Measurements from ENCODE around the gene TCF7L2. TPM values are rescaled to one million over a fixed set of nuclear protein-coding genes. Genes with fewer than 3 reads are reported as not detected.

The TCF7L2 gene
- polyA plus RNA-seq, 1 donor from 2014 or later = 1.7 TPM

- Histone ChIP-seq H3K27me3 (ENCODE audit: insufficient read depth, low read depth, low read length) (peaks cover 20% of the 10 kb centered on the region), H3F3A (ENCODE audit: insufficient read depth, low read length, poor library complexity, severe bottlenecking) (no peaks in the 10 kb centered on the region), H3K9ac (ENCODE audit: low read length) (no peak overlapping the region), H3K4me3 (ENCODE audit: low read length) (no peak overlapping the region), H2AFZ (ENCODE audit: low read depth, low read length) (no peak overlapping the region), H3K9me3 (ENCODE audit: low read length) (no peaks in the 10 kb centered on the region), H3K9me2 (ENCODE audit: insufficient read depth, low read length) (no peaks in the 10 kb centered on the region), H3K79me2 (replicated peaks; ENCODE audit: insufficient read depth, low read length) (peaks cover 63% of the 10 kb centered on the region), H3K4me2 (ENCODE audit: low read length) (no peak overlapping the region), H3K27ac (ENCODE audit: low read length) (no peak overlapping the region), H3K36me3 (ENCODE audit: insufficient read depth, low read length) (no peaks in the 10 kb centered on the region), H4K20me1 (ENCODE audit: insufficient read depth) (no peaks in the 10 kb centered on the region)
- TF ChIP-seq REST (IDR thresholded peaks at IDR 0.05; ENCODE audit: borderline replicate concordance) (no peak), MXI1 (conservative IDR thresholded peaks at IDR 0.05; ENCODE audit: poor library complexity, severe bottlenecking) (no peak), EZH2 (IDR thresholded peaks at IDR 0.05; ENCODE audit: borderline replicate concordance, insufficient read depth, low read length, poor library complexity, severe bottlenecking) (no peak), TAF1 (IDR thresholded peaks at IDR 0.05; ENCODE audit: low read depth) (no peak), RAD21 (conservative IDR thresholded peaks at IDR 0.05) (no peak)
These were observed 10.2 kb downstream of the TCF7L2 start for GRCh38 chr10:112960151-112960681.

- H3K79me2 ChIP-seq (replicated peaks; ENCODE audit: insufficient read depth, low read length) = peaks cover 68% of the 10 kb centered on the region
- no peaks in the 10 kb centered on the region for H3F3A ChIP-seq (ENCODE audit: insufficient read depth, low read length, poor library complexity, severe bottlenecking)
- H4K20me1 ChIP-seq (ENCODE audit: insufficient read depth) = no peaks in the 10 kb centered on the region
- H3K9me3 ChIP-seq (ENCODE audit: low read length) = no peaks in the 10 kb centered on the region
- H3K27me3 ChIP-seq (ENCODE audit: insufficient read depth, low read depth, low read length) = peaks cover 14% of the 10 kb centered on the region
- no peak overlapping the region for H3K27ac ChIP-seq (ENCODE audit: low read length)
- no peak overlapping the region for H3K9ac ChIP-seq (ENCODE audit: low read length)
- H3K9me2 ChIP-seq (ENCODE audit: insufficient read depth, low read length) = no peaks in the 10 kb centered on the region
- no peak overlapping the region for H3K4me2 ChIP-seq (ENCODE audit: low read length)
- H3K4me3 ChIP-seq (ENCODE audit: low read length) = no peak overlapping the region
- H3K36me3 ChIP-seq (ENCODE audit: insufficient read depth, low read length) = no peaks in the 10 kb centered on the region
- no peak overlapping the region for H2AFZ ChIP-seq (ENCODE audit: low read depth, low read length)
- TF ChIP-seq POLR2AphosphoS5 (IDR thresholded peaks at IDR 0.05) (no peak), SMC3 (conservative IDR thresholded peaks at IDR 0.05; ENCODE audit: poor library complexity) (no peak), EP300 (conservative IDR thresholded peaks at IDR 0.05; ENCODE audit: poor library complexity, severe bottlenecking) (no peak), REST (IDR thresholded peaks at IDR 0.05; ENCODE audit: borderline replicate concordance) (no peak), MXI1 (conservative IDR thresholded peaks at IDR 0.05; ENCODE audit: poor library complexity, severe bottlenecking) (no peak), RAD21 (conservative IDR thresholded peaks at IDR 0.05) (no peak), EZH2 (IDR thresholded peaks at IDR 0.05; ENCODE audit: borderline replicate concordance, insufficient read depth, low read length, poor library complexity, severe bottlenecking) (no peak), CTCF (IDR thresholded peaks at IDR 0.05; ENCODE audit: poor library complexity, severe bottlenecking) (no peak), TAF1 (IDR thresholded peaks at IDR 0.05; ENCODE audit: low read depth) (no peak)
These were observed 11.6 kb downstream of the TCF7L2 start for GRCh38 chr10:112961609-112962008.
